Brain microvascular endothelial cell (primary cell): ENCODE data around the gene HSPA12B.

Source experiments
- DNase-seq: peaks from one replicate; pipeline ENCODE4 v3.0.0-alpha.2; 2020
- H3K27ac ChIP-seq: fragments of 250-450 bp; sonication (Bioruptor Pico); 2 replicates; pipeline ENCODE4 v1.5.1; 2020; ENCODE audit warnings: mild to moderate bottlenecking, moderate library complexity
- H3K27me3 ChIP-seq: fragments of 250-450 bp; sonication (Bioruptor Pico); replicated peaks from 2 replicates; pipeline ENCODE4 v1.5.1; 2020; ENCODE audit warnings: mild to moderate bottlenecking
- H3K36me3 ChIP-seq: fragments of 250-450 bp; sonication (Bioruptor Pico); replicated peaks from 2 replicates; pipeline ENCODE4 v1.5.1; 2020; ENCODE audit warnings: mild to moderate bottlenecking
- H3K4me3 ChIP-seq: 2 replicates; pipeline ENCODE4 v1.5.1; 2011; ENCODE audit warnings: low read depth, mild to moderate bottlenecking, control low read depth, low read length, moderate library complexity
- in situ Hi-C: cut with HindIII; loops from 2 replicates; pipeline ENCODE4 v1.10.0; 2017; ENCODE audit warnings: low sequenced_read_pairs, low pct_ligation_motif_present
- TF ChIP-seq, protein P1 (sequence below): IDR thresholded peaks from 2 replicates; pipeline ENCODE4 v1.5.1; 2011; ENCODE audit warnings: low read depth, mild to moderate bottlenecking, moderate library complexity, low read length, control low read depth, inconsistent platforms; ENCODE audit errors: missing control alignments

HSPA12B gene, protein sequence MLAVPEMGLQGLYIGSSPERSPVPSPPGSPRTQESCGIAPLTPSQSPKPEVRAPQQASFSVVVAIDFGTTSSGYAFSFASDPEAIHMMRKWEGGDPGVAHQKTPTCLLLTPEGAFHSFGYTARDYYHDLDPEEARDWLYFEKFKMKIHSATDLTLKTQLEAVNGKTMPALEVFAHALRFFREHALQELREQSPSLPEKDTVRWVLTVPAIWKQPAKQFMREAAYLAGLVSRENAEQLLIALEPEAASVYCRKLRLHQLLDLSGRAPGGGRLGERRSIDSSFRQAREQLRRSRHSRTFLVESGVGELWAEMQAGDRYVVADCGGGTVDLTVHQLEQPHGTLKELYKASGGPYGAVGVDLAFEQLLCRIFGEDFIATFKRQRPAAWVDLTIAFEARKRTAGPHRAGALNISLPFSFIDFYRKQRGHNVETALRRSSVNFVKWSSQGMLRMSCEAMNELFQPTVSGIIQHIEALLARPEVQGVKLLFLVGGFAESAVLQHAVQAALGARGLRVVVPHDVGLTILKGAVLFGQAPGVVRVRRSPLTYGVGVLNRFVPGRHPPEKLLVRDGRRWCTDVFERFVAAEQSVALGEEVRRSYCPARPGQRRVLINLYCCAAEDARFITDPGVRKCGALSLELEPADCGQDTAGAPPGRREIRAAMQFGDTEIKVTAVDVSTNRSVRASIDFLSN

DNA sequence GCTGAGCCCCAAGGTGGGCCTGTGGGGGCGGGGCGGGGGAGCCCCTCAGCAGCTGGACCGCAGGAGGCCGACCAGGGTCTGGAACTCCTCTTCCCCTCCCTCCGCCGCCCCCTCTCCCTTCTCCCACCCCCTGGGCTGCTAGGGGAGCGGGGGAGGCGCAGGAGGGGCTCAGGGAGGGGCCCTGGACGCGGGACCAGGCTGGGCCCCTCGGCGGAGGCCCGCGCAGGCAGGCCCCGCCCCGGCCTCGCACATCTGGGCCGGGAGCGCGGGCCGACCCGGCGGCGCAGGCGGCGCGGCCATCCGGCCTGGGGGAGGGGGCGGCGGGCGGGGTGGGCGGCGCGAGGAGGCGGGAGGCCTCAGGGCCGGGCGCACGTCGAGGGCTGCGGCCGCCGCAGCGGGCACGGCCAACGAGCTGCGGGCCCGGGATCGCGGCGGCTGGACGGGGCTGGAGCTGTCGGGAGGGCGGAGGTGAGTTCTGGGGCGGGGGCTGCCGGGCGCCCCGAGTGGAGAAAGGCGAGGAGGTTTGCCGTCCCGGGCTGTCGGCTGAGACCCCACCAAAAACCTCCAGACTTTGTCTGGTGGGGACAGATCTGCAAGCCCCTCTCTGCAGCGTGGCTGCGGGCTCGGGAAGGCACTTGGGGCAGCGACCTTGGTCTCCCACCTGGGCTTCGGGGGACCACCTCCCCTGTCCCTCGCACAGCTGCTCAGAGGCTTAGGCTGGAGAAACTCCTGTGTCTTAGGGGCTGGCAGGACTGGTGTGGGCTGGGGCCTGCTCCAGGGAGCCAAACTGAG is at the start of gene HSPA12B:
Gene HSPA12B (plus strand): TSS at position 359 of the 792 bp plus-strand sequence. CDS start 5,990 bp downstream, outside the sequence.
- in situ Hi-C loops: no loop called here
- no peak within 1 kb of the TSS for H3K4me3 ChIP-seq
- H3K27me3 ChIP-seq: peaks cover 15% of the 10 kb centered on the region
- H3K36me3 ChIP-seq: no peaks in the 10 kb centered on the region
- no peak for DNase-seq
- TF ChIP-seq, protein P1, sequence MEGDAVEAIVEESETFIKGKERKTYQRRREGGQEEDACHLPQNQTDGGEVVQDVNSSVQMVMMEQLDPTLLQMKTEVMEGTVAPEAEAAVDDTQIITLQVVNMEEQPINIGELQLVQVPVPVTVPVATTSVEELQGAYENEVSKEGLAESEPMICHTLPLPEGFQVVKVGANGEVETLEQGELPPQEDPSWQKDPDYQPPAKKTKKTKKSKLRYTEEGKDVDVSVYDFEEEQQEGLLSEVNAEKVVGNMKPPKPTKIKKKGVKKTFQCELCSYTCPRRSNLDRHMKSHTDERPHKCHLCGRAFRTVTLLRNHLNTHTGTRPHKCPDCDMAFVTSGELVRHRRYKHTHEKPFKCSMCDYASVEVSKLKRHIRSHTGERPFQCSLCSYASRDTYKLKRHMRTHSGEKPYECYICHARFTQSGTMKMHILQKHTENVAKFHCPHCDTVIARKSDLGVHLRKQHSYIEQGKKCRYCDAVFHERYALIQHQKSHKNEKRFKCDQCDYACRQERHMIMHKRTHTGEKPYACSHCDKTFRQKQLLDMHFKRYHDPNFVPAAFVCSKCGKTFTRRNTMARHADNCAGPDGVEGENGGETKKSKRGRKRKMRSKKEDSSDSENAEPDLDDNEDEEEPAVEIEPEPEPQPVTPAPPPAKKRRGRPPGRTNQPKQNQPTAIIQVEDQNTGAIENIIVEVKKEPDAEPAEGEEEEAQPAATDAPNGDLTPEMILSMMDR: no peak
- H3K27ac ChIP-seq: no peak within 1 kb of the TSS

DNA sequence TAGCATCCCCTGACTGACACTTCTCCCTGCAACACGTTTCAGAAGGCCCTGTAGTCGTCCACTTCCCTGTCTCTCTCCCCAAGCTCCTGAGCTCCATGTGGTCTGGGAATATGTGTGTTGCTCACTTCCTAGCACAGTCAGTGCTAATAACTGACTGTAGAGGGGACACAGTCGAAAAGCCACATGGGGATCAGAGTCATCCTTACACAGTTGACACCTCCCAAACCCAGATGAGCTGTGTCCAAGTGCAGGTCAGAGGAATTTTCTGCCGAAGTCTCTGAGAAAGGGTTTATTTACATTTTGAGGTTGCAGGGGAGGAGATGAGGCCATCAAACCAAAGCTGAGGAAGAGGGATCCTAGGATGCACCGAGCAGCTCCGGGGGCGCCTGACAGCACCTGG is 47.1 kb upstream of the HSPA12B start:
- Histone ChIP-seq H3K27ac (no peak overlapping the region), H3K36me3 (no peaks in the 10 kb centered on the region), H3K27me3 (peaks cover 8% of the 10 kb centered on the region), H3K4me3 (no peak overlapping the region)
- in situ Hi-C loops: no loop called here
- TF ChIP-seq, protein P1: no peak
- DNase-seq: no peak

DNA sequence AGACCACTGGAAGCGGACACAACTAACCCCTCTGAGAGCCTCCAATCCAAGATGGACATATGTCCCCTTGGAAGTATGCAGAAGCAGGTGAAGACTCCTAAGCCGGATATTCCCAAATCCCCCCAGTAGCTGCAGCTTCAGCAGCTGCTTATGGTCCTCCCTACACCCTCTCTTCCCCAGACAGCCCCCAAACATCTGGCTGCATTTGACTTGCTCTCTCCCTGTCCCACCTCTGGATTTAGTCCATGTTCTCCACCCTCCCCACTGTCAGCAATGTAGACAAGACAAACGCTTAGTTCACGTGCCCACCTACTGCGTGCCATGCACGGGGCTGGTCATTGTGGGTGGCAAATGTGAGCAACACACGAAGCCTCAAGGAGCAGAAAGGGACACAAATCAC is 46.1 kb upstream of the HSPA12B start:
- Histone ChIP-seq H3K27me3 (peaks cover 8% of the 10 kb centered on the region), H3K4me3 (no peak overlapping the region), H3K27ac (no peak overlapping the region), H3K36me3 (no peaks in the 10 kb centered on the region)
- no peak for DNase-seq
- TF ChIP-seq, protein P1: no peak
- in situ Hi-C loops: no loop called here

DNA sequence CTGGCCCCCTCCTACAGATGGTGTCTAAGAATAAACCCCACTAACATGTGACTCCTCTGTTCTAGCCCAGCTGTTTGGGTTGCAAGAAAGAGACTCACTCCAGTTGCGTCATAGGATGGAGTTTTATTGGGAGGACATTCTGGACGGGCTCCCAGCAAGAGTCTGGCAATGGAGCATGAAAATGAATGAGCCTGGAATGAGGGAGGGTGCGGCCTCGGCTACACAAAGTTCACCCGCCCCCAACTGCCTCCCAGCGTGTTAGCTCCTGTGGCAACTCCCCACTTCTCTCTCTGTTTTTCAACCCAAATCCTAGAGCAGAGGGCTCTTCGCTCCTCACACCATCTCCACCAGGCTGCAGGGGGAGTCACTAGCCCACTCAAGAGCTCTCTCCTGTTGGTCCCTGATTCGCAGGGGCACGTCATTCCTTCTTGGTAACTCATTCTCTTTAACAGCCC is 45.6 kb upstream of the HSPA12B start:
- DNase-seq: peak; percentile 56
- Histone ChIP-seq H3K4me3 (no peak overlapping the region), H3K27me3 (peaks cover 5% of the 10 kb centered on the region), H3K27ac (no peak overlapping the region), H3K36me3 (no peaks in the 10 kb centered on the region)
- TF ChIP-seq, protein P1: peak; percentile 41
- in situ Hi-C loops: no loop called here

DNA sequence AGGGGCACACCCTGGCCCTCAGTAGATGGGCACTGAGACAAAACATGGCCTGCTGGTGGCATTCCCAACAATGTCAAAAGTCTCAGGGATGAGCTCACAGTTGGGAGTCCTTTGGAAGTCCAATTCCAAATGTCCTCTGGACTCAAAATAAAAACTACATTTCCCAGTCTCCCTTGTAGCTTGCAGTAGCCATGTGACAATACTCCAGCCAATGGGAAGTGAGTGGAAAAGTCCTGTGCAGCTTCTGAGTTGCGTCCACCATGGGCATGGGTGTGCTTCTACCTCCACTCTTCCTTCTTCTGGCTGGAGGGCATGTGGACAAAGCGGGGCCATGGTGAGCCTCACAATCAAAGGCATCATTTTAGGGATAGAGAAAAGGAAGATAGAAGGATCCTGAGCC is 44.8 kb upstream of the HSPA12B start:
- TF ChIP-seq, protein P1: no peak
- H3K36me3 ChIP-seq: no peaks in the 10 kb centered on the region
- no peak overlapping the region for H3K27ac ChIP-seq
- peak; percentile 19 for DNase-seq
- H3K4me3 ChIP-seq: no peak overlapping the region
- in situ Hi-C loops: no loop called here
- H3K27me3 ChIP-seq: no peaks in the 10 kb centered on the region
